Measurements from ENCODE around the gene ZNF496. TPM values are rescaled to one million over a fixed set of nuclear protein-coding genes. Genes with fewer than 3 reads are reported as not detected.
"Not testable (repeated sequence)": the region's sequence is repeated elsewhere in the genome, so short reads cannot be mapped to it uniquely, and the experiment has no call there.

Gene ZNF496
- total RNA-seq, 2 experiments from 2014 or later, result 15.8 to 19.9 TPM

DNA sequence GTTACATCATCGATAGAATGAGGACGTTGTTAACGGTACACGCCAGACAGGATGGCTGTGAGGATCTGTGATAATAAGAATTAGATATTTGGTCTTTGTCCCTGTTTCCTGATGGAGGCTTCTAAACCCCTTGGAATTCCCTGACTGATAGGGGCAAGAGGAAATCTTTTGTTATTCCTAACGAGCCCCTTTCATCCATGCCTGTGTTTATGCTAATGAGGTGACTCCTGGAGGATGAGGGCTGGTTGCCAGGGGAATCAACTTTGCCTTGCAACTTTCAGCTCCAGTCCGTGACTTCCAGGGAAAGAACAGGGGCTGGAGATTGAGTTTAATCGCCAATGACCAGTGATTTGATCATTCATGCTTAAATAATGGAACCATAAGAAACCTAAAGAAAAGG lies 45.0 kb upstream of the ZNF496 start:
- CTCF ChIA-PET, result no interaction called here

DNA sequence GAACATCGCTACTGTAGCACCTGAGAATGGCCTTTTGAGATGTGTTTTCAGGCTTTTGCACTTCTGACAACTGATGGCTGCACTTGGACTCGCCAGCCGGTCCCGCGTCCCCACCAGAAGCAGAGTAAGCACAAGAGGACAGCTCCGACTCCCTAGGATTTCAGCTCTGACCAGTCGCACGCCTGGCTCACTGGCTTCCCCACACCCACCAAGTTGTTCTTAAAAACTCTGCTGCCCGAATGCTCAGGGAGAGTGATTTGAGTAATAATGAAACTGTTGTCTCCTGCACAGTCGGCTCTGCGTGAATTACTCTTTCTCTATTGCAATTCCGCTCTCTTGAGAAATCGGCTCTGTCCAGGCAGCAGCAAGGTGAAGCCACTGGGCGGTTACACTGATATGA lies 44.1 kb upstream of the ZNF496 start:
- no peak overlapping the region for H3K27ac Mint-ChIP-seq
- TF ChIP-seq, protein P1, sequence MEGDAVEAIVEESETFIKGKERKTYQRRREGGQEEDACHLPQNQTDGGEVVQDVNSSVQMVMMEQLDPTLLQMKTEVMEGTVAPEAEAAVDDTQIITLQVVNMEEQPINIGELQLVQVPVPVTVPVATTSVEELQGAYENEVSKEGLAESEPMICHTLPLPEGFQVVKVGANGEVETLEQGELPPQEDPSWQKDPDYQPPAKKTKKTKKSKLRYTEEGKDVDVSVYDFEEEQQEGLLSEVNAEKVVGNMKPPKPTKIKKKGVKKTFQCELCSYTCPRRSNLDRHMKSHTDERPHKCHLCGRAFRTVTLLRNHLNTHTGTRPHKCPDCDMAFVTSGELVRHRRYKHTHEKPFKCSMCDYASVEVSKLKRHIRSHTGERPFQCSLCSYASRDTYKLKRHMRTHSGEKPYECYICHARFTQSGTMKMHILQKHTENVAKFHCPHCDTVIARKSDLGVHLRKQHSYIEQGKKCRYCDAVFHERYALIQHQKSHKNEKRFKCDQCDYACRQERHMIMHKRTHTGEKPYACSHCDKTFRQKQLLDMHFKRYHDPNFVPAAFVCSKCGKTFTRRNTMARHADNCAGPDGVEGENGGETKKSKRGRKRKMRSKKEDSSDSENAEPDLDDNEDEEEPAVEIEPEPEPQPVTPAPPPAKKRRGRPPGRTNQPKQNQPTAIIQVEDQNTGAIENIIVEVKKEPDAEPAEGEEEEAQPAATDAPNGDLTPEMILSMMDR (IDR thresholded peaks at IDR 0.05), result no peak
- CTCF ChIA-PET, result no interaction called here

More for the DNA sequence above, 45.0 kb upstream of the ZNF496 start:
- Histone ChIP-seq H3K4me3 (ENCODE audit: low read length) (no peak overlapping the region), H3K9me3 (ENCODE audit: control insufficient read depth in 1 of 2, insufficient read depth in 1 of 2, low read length in 2 of 2) (no peaks in the 10 kb centered on the region), H3K27me3 (ENCODE audit: control insufficient read depth in 1 of 2, insufficient read depth in 2 of 2, low read length in 2 of 2) (no peaks in the 10 kb centered on the region), H3K4me1 (ENCODE audit: insufficient read depth, low read length) (peaks cover 7% of the 10 kb centered on the region), H3K27ac (ENCODE audit: low read depth in 1 of 2, low read length in 2 of 2) (no peak overlapping the region), H3K36me3 (ENCODE audit: insufficient read depth, low read length) (no peaks in the 10 kb centered on the region)
- Mint-ChIP-seq H3K4me3 (no peak overlapping the region), H3K27me3 (peaks cover 12% of the 10 kb centered on the region), H3K9me3 (peaks cover 2% of the 10 kb centered on the region), H3K27ac (no peak overlapping the region), H3K36me3 (ENCODE audit: low read depth) (no peaks in the 10 kb centered on the region), H3K4me1 (ENCODE audit: low read depth) (peaks cover 9% of the 10 kb centered on the region)
- TF ChIP-seq, protein P1 (IDR thresholded peaks at IDR 0.05), result no peak
- intact Hi-C loops (cut with DNase I, micrococcal nuclease), result loop anchor here in 1 of 2 experiments (10.0 kb wide), 1 partner anchor 442 kb away; the partner anchor contains the start of gene AHCTF1
- no peak for DNase-seq
- POLR2A ChIA-PET, result no interaction called here
- ATAC-seq (ENCODE audit: poor library complexity), result no peak

DNA sequence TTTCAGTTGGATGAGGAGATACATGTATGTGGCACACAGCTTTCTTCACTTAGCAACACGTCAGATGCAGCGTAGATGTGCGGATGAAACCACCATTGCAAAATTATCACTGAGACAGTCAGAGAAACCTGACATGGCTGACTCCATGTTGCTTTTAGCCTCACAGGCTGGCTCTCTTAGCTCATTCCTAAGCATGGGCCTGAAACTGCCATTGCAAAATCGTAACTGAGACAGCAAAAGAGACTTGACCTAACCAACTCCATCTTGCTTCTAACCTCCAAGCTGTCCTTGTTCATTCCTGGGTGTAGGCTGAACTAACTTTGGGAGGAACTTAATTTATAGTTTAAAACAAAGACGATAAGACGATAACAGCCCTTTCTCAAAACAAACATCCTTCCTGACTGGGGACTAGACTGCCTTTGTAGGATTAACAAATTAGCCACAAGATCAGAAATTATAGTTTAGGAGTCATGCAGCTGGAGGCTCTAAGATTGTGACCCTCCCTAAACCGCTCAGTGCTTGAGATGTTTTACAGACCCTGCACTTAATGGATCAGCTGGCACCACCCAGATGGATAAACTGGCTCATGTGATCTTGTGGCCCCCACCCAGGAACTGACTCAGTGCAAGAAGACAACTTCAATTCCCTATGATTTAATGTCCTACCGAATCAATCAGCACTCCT lies 43.1 kb upstream of the ZNF496 start:
- H3K27me3 ChIP-seq (ENCODE audit: control insufficient read depth in 1 of 2, insufficient read depth in 2 of 2, low read length in 2 of 2); H3K4me1 Mint-ChIP-seq (ENCODE audit: low read depth); H3K9me3 Mint-ChIP-seq; POLR2A ChIA-PET; ATAC-seq (ENCODE audit: poor library complexity); H3K9me3 ChIP-seq (ENCODE audit: control insufficient read depth in 1 of 2, insufficient read depth in 1 of 2, low read length in 2 of 2); DNase-seq; H3K27ac ChIP-seq (ENCODE audit: low read depth in 1 of 2, low read length in 2 of 2); H3K4me3 ChIP-seq (ENCODE audit: low read length); H3K36me3 Mint-ChIP-seq (ENCODE audit: low read depth); H3K36me3 ChIP-seq (ENCODE audit: insufficient read depth, low read length); H3K4me3 Mint-ChIP-seq; H3K4me1 ChIP-seq (ENCODE audit: insufficient read depth, low read length); H3K27ac Mint-ChIP-seq: not testable (repeated sequence)
- CTCF ChIA-PET, result interaction anchor here (0.9 kb wide), 1 partner anchor 19 kb away, joined by 3 read pairs; no protein-coding TSS in a partner anchor
- intact Hi-C loops (cut with DNase I, micrococcal nuclease), result loop anchor here in 1 of 2 experiments (10.0 kb wide), 1 partner anchor 440 kb away; the partner anchor contains the start of gene AHCTF1
- H3K27me3 Mint-ChIP-seq, result peaks cover 14% of the 10 kb centered on the region

More for the DNA sequence above, 44.1 kb upstream of the ZNF496 start:
- DNase-seq (no peak), ATAC-seq (ENCODE audit: poor library complexity) (no peak)
- no peaks in the 10 kb centered on the region for H3K27me3 ChIP-seq (ENCODE audit: control insufficient read depth in 1 of 2, insufficient read depth in 2 of 2, low read length in 2 of 2)
- POLR2A ChIA-PET, result no interaction called here
- no peaks in the 10 kb centered on the region for H3K36me3 ChIP-seq (ENCODE audit: insufficient read depth, low read length)
- H3K4me1 ChIP-seq (ENCODE audit: insufficient read depth, low read length), result peaks cover 7% of the 10 kb centered on the region
- intact Hi-C loops (cut with DNase I, micrococcal nuclease), result loop anchor here in 1 of 2 experiments (10.0 kb wide), 1 partner anchor 441 kb away; the partner anchor contains the start of gene AHCTF1
- no peak overlapping the region for H3K27ac ChIP-seq (ENCODE audit: low read depth in 1 of 2, low read length in 2 of 2)
- Mint-ChIP-seq H3K4me1 (ENCODE audit: low read depth) (peaks cover 9% of the 10 kb centered on the region), H3K36me3 (ENCODE audit: low read depth) (no peaks in the 10 kb centered on the region), H3K4me3 (no peak overlapping the region), H3K9me3 (peaks cover 2% of the 10 kb centered on the region), H3K27me3 (peaks cover 14% of the 10 kb centered on the region)
- H3K9me3 ChIP-seq (ENCODE audit: control insufficient read depth in 1 of 2, insufficient read depth in 1 of 2, low read length in 2 of 2), result no peaks in the 10 kb centered on the region
- H3K4me3 ChIP-seq (ENCODE audit: low read length), result no peak overlapping the region

Data from CD4-positive, alpha-beta T cell (primary cell).